ENCODE measurements around the gene TCP11L1.

- TF ChIP-seq EZH2phosphoT487 (IDR thresholded peaks at IDR 0.05; ENCODE audit: borderline replicate concordance, low read length): no peak
- TF ChIP-seq EZH2 (IDR thresholded peaks at IDR 0.05; ENCODE audit: low read length, unreplicated experiment): no peak
- no peak for TF ChIP-seq CTCF (conservative IDR thresholded peaks at IDR 0.05; ENCODE audit: low read depth, low read length)
These were observed 24.9 kb downstream of the TCP11L1 start for GRCh38 chr11:33064033-33064825.

Data from PC-3 (cell line).